ENCODE results near the gene CMIP.

DNA sequence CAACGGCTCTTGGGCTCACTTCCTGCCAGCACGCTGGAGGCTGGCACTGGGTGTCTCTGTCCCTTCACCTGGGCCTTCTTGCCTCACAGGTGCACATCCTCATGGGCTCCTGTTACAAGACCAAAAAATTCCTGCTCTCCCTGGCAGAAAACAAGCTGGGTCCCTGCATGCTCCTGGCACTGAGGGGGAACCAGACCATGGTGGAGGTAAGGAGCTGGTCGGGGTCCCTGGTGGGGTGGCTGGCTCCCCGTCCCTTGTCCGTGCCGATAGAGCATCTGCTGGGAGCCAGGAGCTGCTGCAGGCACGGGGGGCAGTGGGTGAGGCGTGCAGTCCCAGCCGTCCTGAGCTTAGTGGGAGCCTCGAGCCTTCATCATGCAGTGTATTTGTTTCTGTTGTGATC is 255.0 kb downstream of the CMIP start:
- TF ChIP-seq, protein P1, sequence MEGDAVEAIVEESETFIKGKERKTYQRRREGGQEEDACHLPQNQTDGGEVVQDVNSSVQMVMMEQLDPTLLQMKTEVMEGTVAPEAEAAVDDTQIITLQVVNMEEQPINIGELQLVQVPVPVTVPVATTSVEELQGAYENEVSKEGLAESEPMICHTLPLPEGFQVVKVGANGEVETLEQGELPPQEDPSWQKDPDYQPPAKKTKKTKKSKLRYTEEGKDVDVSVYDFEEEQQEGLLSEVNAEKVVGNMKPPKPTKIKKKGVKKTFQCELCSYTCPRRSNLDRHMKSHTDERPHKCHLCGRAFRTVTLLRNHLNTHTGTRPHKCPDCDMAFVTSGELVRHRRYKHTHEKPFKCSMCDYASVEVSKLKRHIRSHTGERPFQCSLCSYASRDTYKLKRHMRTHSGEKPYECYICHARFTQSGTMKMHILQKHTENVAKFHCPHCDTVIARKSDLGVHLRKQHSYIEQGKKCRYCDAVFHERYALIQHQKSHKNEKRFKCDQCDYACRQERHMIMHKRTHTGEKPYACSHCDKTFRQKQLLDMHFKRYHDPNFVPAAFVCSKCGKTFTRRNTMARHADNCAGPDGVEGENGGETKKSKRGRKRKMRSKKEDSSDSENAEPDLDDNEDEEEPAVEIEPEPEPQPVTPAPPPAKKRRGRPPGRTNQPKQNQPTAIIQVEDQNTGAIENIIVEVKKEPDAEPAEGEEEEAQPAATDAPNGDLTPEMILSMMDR (IDR thresholded peaks at IDR 0.05), result no peak
- TF ChIP-seq POLR2A (IDR thresholded peaks at IDR 0.05) (no peak), EP300 (IDR thresholded peaks at IDR 0.05) (no peak)

Measured in sigmoid colon (tissue), 4 donors.